HG03354 (cell line): ENCODE measurements around the gene IFT43.

Experiments used
- ATAC-seq: cut with Tn5 transposase; IDR thresholded peaks from one replicate; pipeline ENCODE4 v1.9.1; 2021; ENCODE audit warnings: mild to moderate bottlenecking; ENCODE audit not compliant: unreplicated experiment, poor library complexity, severe bottlenecking

Gene IFT43

DNA sequence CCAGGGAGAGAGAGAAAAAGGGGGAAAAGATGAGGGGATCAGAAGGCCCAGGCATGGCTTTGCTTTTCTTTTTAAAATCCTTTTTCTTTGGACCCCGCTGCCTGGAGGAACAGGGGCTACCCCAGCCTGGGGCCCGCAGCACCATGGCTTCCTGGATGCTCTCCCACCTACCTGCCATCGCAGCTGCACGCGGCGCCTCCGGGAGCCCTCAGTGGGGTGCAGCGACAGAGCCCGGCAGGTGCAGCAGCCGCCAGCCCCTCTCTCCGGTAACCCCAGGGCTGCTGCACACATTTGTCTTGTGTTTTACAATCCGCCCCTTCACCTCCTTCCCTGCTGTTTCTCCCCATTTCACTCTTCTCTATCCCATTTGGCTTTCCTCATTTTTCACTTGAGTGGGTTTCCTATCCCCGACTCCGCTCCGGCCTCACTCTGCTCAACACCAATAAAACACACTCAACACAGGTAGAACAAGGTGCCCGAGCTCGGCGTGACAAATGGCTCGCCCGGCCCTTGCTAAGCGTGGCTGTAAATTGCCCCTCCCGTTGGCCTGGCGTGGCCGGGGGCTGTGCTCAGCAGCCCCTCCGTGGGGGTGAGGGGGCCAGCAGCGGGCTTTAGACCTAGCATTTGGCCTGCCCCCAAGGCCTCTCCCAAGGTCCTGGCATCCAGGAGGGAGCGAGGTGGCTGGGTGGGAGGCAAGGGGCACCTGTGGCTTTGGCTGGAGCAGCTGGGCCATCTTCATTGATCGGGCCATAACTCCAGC is 113.5 kb downstream of the IFT43 start:
- no peak for ATAC-seq

- ATAC-seq: no peak
Measured at GRCh38 chr14:76100236-76100635, 114.7 kb downstream of the IFT43 start.

GRCh38 chr14:76101391-76102379 is 116.1 kb downstream of the IFT43 start:
- no peak for ATAC-seq

GRCh38 chr14:76104802-76105355 is 119.3 kb downstream of the IFT43 start:
- no peak for ATAC-seq

- no peak for ATAC-seq
Measured at GRCh38 chr14:76106188-76106587, 120.6 kb downstream of the IFT43 start.

- no peak for ATAC-seq
Measured at GRCh38 chr14:76109087-76109880, 123.7 kb downstream of the IFT43 start.

DNA sequence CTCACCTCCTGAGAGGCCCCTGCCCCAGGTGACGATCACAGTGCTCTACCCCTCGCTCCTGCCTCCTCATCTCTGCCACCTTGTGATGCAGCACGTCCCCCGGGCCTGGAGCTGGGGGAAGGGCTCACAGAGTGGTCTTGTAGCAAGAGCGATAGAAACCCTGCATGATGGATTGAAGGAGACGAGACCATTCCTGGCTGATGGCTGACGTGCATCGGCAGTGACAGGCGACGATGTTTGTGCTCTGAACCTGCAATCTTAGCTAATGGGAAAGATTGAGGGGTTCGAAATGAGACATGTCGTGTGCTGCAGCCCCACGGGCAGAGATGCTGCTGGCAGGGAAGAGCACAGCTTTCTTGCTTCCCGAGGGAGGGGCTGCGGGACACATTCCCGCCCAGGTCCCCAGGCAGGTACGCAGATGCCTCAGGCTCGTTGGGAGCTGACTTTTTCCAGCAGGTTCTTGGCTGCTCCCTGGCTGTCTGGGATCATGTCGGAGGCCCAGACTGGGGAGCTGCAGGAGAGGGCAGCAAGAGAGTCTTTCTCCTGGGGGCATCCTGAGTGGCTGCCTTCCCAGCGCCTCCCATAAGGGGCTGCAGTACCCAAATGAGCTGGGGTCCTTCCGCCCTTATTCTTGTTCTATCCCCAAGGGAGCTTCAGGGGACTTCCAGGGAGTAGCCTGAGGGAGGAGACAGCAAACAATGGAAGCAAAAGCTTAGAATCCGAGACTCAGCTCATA is 127.5 kb downstream of the IFT43 start:
- no peak for ATAC-seq

DNA sequence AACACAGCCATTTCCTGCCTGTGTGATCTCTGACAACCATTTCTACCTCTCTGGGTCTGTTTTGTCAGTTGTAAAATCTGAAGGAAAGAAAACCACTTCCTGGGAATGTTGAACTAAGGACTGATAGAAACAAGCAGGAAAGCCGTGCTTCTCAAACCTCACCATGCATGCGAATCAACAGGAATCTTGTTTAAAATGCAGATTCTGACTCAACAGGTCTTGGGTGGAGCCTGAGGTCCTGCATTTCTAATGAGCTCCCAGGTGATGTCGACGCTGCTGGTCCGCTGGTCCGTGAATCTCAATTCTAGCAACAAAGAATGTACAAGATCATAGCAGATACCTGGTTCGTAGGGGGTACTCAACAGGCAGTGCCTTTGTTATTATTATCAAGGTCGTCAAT is 128.1 kb downstream of the IFT43 start:
- no peak for ATAC-seq

- ATAC-seq: no peak
Measured at GRCh38 chr14:76115010-76115422, 129.5 kb downstream of the IFT43 start.

GRCh38 chr14:76117789-76118484 is 132.4 kb downstream of the IFT43 start:
- no peak for ATAC-seq

- no peak for ATAC-seq
Measured at GRCh38 chr14:76118594-76118993, 133.0 kb downstream of the IFT43 start.

DNA sequence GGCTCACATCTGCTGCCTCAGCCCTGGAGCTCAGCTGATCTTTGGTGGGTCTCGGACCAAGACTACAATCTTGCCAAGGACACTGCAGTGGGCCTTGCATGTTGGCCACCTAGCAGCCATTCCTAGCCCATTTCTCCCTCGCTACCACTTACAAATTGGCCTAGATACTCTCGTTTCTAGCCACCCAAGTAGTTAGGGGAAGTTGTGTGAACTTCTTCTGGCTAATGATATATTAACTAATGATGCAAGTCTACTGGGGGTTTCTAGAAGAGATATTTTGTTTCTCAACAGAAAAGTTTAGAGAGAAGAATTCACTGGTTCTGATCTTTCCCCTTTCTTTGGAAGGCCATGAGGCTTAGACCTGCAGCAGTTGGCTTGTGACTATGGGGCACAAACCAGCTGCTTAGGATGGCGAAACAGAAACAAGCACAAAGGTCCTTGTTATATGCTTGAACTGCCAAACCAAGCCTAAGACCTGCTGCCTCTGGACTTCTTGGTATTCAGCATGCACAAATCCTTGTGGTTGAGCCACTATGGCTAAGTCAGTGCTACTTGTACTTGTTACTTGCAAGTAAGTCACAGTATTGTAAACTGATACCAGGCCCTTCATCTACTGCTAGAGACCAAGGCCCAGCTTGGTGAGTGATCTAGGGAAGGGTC is 135.7 kb downstream of the IFT43 start:
- ATAC-seq: peak; percentile 70

GRCh38 chr14:76123426-76124225 is 138.1 kb downstream of the IFT43 start:
- no peak for ATAC-seq

DNA sequence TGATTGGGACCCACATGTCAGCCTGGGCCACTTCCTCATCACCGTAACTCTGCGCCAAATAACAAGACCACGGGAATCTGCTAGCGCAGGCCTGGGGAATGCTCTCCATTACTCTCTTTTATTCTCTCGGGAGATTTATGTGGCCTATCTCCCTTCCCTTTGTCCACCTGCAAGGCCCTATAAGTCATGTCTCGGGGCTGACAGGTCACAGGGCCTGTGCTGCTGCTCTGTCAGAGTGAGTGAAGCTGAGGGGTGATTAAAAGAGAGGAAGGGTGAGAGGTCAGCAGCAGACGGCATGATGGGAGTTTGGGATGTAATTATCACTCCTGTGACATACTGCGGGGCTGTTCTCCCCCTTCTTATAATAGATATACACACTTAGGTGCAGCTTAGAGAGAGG is 139.9 kb downstream of the IFT43 start:
- ATAC-seq: no peak

GRCh38 chr14:76126076-76126475 is 140.5 kb downstream of the IFT43 start:
- ATAC-seq: no peak

GRCh38 chr14:76129851-76130576 is 144.5 kb downstream of the IFT43 start:
- ATAC-seq: no peak
